Right atrium auricular region (tissue), 2 donors: ENCODE measurements around the gene MYH13. TPM values are rescaled to one million over a fixed set of nuclear protein-coding genes. Genes with fewer than 3 reads are reported as not detected.

Experiments used
- DNase-seq: peaks from one replicate; pipeline ENCODE4 v3.0.0-alpha.2; 2019; ENCODE audit warnings: low spot score
- H3K27ac ChIP-seq, 2 donors: fragments of 200-600 bp; sonication (generic); 1 replicate in 1 of 2; 2 replicates in 1 of 2; pipeline ENCODE4 v1.5.1; 2016 to 2019
- H3K27me3 ChIP-seq, 2 donors: fragments of 200-600 bp; sonication (generic); one replicate each; pipeline versions ENCODE4 v1.5.1 to v1.6.0; 2017 to 2019
- H3K36me3 ChIP-seq: fragments of 200-600 bp; sonication (generic); one replicate; pipeline ENCODE4 v1.5.1; 2016
- H3K4me1 ChIP-seq, 2 donors: fragments of 200-600 bp; sonication (generic); one replicate each; pipeline versions ENCODE4 v1.5.1 to v1.6.0; 2017 to 2019
- H3K4me3 ChIP-seq, 2 donors: fragments of 200-600 bp; sonication (generic); 1 replicate in 1 of 2; 2 replicates in 1 of 2; pipeline ENCODE4 v1.5.1; 2017 to 2019; ENCODE audit warnings: mild to moderate bottlenecking in 1 of 2, moderate library complexity in 1 of 2
- H3K9me3 ChIP-seq, 2 donors: fragments of 200-600 bp; sonication (generic); one replicate each; pipeline ENCODE4 v1.5.1; 2019
- total RNA-seq, 2 donors: library from RNA; depleted of rRNA; stranded (reverse); fragments of >200 nt; gene quantifications; one replicate each; pipeline ENCODE4 v1.1.0, GENCODE V29; 2016
- TF ChIP-seq, protein P1 (sequence below), 2 donors: fragments of 200-600 bp; sonication (generic); IDR thresholded peaks; one replicate each; pipeline ENCODE4 v1.5.1; 2019; ENCODE audit warnings: antibody characterized with exemption in 2 of 2

The MYH13 gene
- total RNA-seq, 2 donors from 2014 or later = not detected

DNA sequence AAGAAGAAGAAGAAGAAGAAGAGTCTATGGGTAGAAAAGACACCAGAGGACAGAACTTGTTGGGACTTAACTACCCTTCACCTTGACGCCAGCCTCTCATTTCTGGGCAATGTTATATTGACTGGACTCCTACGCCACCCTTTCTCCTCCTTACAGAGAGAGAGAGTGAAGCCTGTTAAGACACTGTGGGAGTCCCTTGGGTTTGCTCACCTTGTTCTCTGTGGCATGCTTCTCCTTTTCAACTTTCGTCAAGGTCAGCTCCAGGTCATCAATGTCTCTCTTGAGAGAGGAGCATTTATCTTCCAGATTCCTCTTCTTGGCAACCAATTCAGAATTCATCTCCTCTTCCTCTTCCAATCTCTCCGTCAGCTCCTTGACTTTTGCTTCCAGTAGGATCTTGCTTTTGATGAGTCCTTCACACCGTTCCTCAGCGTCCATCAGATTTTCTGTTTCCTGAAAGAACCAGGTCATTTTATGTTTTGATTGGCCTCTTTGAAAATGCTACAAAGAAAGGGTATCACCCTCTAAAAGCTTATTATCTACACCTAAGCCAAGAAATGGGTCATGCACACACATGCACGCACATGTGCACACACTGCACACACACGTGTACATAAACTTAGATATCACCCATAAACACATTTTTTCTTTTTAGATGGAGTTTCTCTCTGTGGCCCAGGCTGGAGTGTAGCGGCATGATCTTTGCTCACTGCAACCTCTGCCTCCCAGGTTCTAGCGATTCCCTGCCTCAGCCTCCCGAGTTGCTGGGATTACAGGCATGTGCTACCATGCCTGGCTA, 48.8 kb downstream of the MYH13 start:
- Histone ChIP-seq H3K27ac (no peak overlapping the region), H3K4me3 (no peak overlapping the region), H3K36me3 (no peaks in the 10 kb centered on the region), H3K27me3 (no peaks in the 10 kb centered on the region), H3K9me3 (no peaks in the 10 kb centered on the region), H3K4me1 (no peaks in the 10 kb centered on the region)
- DNase-seq = no peak
- TF ChIP-seq, protein P1, sequence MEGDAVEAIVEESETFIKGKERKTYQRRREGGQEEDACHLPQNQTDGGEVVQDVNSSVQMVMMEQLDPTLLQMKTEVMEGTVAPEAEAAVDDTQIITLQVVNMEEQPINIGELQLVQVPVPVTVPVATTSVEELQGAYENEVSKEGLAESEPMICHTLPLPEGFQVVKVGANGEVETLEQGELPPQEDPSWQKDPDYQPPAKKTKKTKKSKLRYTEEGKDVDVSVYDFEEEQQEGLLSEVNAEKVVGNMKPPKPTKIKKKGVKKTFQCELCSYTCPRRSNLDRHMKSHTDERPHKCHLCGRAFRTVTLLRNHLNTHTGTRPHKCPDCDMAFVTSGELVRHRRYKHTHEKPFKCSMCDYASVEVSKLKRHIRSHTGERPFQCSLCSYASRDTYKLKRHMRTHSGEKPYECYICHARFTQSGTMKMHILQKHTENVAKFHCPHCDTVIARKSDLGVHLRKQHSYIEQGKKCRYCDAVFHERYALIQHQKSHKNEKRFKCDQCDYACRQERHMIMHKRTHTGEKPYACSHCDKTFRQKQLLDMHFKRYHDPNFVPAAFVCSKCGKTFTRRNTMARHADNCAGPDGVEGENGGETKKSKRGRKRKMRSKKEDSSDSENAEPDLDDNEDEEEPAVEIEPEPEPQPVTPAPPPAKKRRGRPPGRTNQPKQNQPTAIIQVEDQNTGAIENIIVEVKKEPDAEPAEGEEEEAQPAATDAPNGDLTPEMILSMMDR (IDR thresholded peaks at IDR 0.05) = no peak

GRCh38 chr17:10318535-10318934, 54.3 kb downstream of the MYH13 start:
- Histone ChIP-seq H3K36me3 (no peaks in the 10 kb centered on the region), H3K9me3 (no peaks in the 10 kb centered on the region), H3K4me3 (no peak overlapping the region), H3K27ac (no peak overlapping the region), H3K4me1 (no peaks in the 10 kb centered on the region), H3K27me3 (no peaks in the 10 kb centered on the region)
- TF ChIP-seq, protein P1 (IDR thresholded peaks at IDR 0.05) = no peak
- no peak for DNase-seq

DNA sequence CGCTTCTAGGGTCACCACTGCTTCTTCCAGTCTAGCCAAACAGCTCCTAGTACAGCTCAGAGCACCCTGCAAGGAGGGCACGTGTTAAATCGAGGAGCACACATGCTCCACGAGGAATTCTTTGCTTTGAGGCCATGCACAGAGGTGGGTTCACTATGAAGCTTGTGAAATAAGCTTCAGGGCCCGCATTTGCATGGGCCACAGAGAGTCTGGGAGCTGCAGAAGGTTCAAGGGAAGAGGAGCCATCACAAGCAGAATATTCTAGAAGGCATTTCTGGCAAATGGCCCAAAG, 55.3 kb downstream of the MYH13 start:
- no peaks in the 10 kb centered on the region for H3K27me3 ChIP-seq
- DNase-seq = no peak
- H3K9me3 ChIP-seq = no peaks in the 10 kb centered on the region
- H3K36me3 ChIP-seq = no peaks in the 10 kb centered on the region
- no peak overlapping the region for H3K27ac ChIP-seq
- H3K4me3 ChIP-seq = no peak overlapping the region
- H3K4me1 ChIP-seq = no peaks in the 10 kb centered on the region
- TF ChIP-seq, protein P1 (IDR thresholded peaks at IDR 0.05) = no peak

- peak; percentile 79 for DNase-seq
- H3K27me3 ChIP-seq = no peaks in the 10 kb centered on the region
- TF ChIP-seq, protein P1 (IDR thresholded peaks at IDR 0.05) = peak in 1 of 2 donors; percentile 62
Observed at GRCh38 chr17:10316801-10317542, 55.8 kb downstream of the MYH13 start.

DNA sequence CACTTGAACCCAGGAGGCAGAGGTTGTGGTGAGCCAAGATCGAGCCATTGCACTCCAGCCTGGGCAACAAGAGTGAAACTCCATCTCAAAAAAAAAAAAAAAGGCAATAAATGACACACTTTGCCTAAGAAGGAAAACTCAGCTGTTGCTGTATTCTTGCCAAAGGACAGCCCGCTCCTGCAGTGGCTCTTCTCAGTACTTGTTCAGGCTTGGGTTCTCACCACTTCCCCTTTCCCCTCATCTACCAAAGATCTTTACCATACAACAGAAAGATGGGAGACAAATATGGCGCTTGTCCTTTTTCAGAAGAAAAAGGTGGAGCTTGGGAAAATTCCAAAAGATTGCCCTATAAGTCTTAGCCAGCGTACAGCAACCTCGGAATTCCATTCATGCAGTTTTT, 58.5 kb downstream of the MYH13 start:
- Histone ChIP-seq H3K27me3 (no peaks in the 10 kb centered on the region), H3K27ac (no peak overlapping the region), H3K36me3 (no peaks in the 10 kb centered on the region), H3K4me3 (no peak overlapping the region), H3K4me1 (no peaks in the 10 kb centered on the region), H3K9me3 (no peaks in the 10 kb centered on the region)
- TF ChIP-seq, protein P1 (IDR thresholded peaks at IDR 0.05) = no peak
- DNase-seq = no peak

More at GRCh38 chr17:10316801-10317542, 55.8 kb downstream of the MYH13 start:
- Histone ChIP-seq H3K4me1 (no peaks in the 10 kb centered on the region), H3K27ac (no peak overlapping the region), H3K36me3 (no peaks in the 10 kb centered on the region), H3K9me3 (no peaks in the 10 kb centered on the region), H3K4me3 (no peak overlapping the region)
